ENCODE results near the gene HELQ.

The HELQ gene

GRCh38 chr4:83361416-83362103, 94.1 kb downstream of the HELQ start:
- no peaks in the 10 kb centered on the region for H3K36me3 ChIP-seq
- no peak overlapping the region for H3K4me3 ChIP-seq (ENCODE audit: low read depth, low read length)
- no peak for TF ChIP-seq CTCF (IDR thresholded peaks at IDR 0.05; ENCODE audit: low read depth, low read length)
- H3K9me3 ChIP-seq, result no peaks in the 10 kb centered on the region
- H3K27me3 ChIP-seq, result no peaks in the 10 kb centered on the region
- H3K4me1 ChIP-seq, result no peaks in the 10 kb centered on the region
- no peak for DNase-seq

- Histone ChIP-seq H3K9me3 (no peaks in the 10 kb centered on the region), H3K27me3 (no peaks in the 10 kb centered on the region), H3K4me3 (ENCODE audit: low read depth, low read length) (no peak overlapping the region), H3K36me3 (no peaks in the 10 kb centered on the region), H3K4me1 (no peaks in the 10 kb centered on the region)
- no peak for DNase-seq
- no peak for TF ChIP-seq CTCF (IDR thresholded peaks at IDR 0.05; ENCODE audit: low read depth, low read length)
Measured at GRCh38 chr4:83360018-83360417, 95.6 kb downstream of the HELQ start.

- no peak for TF ChIP-seq CTCF (IDR thresholded peaks at IDR 0.05; ENCODE audit: low read depth, low read length)
- no peak for DNase-seq
- Histone ChIP-seq H3K36me3 (no peaks in the 10 kb centered on the region), H3K27me3 (no peaks in the 10 kb centered on the region), H3K4me3 (ENCODE audit: low read depth, low read length) (no peak overlapping the region), H3K4me1 (no peaks in the 10 kb centered on the region), H3K9me3 (no peaks in the 10 kb centered on the region)
Measured at GRCh38 chr4:83358410-83358809, 97.2 kb downstream of the HELQ start.
